Duodenal mucosa (tissue), 2 donors: ENCODE results near the gene CASTOR2.
"Not testable (repeated sequence)": the region's sequence is repeated elsewhere in the genome, so short reads cannot be mapped to it uniquely, and the experiment has no call there.

ENCODE experiments used
- H3K27ac ChIP-seq: one replicate; pipeline ENCODE4 v1.7.0; 2013; ENCODE audit warnings: low read depth, low read length
- H3K27me3 ChIP-seq, 2 donors: one replicate each; pipeline ENCODE4 v1.7.0; 2013; ENCODE audit warnings: low read length in 2 of 2, control low read depth in 1 of 2; ENCODE audit not compliant: insufficient read depth in 2 of 2, control insufficient read depth in 1 of 2
- H3K36me3 ChIP-seq, 2 donors: one replicate each; pipeline ENCODE4 v1.7.0; 2013; ENCODE audit warnings: low read length in 2 of 2, control low read depth in 1 of 2; ENCODE audit not compliant: insufficient read depth in 2 of 2, control insufficient read depth in 1 of 2
- H3K4me1 ChIP-seq, 2 donors: one replicate each; pipeline ENCODE4 v1.7.0; 2013; ENCODE audit warnings: low read length in 2 of 2, control low read depth in 1 of 2; ENCODE audit not compliant: insufficient read depth in 2 of 2, control insufficient read depth in 1 of 2
- H3K4me3 ChIP-seq, 2 donors: one replicate each; pipeline ENCODE4 v1.7.0; 2013; ENCODE audit warnings: low read length in 2 of 2, low read depth in 1 of 2
- H3K9ac ChIP-seq, 2 donors: one replicate each; pipeline ENCODE4 v1.7.0; 2013; ENCODE audit warnings: low read length in 2 of 2, low read depth in 1 of 2
- H3K9me3 ChIP-seq, 2 donors: one replicate each; pipeline ENCODE4 v1.7.0; 2013; ENCODE audit warnings: low read length in 2 of 2, control low read depth in 1 of 2; ENCODE audit not compliant: control insufficient read depth in 1 of 2

Gene CASTOR2

DNA sequence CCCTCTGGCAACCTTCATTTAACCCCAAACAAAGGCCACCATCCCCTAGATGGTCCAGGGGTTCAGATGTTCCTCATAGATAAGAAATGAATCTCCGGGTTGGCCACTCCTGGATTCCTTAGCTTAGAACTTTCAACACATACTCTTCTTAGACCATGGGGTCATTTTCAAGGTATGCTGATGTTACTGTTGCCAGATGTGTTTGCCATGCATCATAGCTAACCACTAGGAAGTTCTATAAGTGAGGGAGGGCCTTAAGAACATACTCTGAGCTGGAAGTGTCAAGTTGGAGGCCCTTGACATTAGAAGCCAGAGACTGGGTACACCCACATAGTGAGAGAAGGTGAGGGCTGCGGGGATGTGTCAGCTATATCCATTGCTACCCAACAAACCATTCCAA lies 6.2 kb upstream of the CASTOR2 start:
- H3K27me3 ChIP-seq, H3K4me1 ChIP-seq, H3K4me3 ChIP-seq, H3K9me3 ChIP-seq, H3K9ac ChIP-seq, H3K27ac ChIP-seq, H3K36me3 ChIP-seq: not testable (repeated sequence)

DNA sequence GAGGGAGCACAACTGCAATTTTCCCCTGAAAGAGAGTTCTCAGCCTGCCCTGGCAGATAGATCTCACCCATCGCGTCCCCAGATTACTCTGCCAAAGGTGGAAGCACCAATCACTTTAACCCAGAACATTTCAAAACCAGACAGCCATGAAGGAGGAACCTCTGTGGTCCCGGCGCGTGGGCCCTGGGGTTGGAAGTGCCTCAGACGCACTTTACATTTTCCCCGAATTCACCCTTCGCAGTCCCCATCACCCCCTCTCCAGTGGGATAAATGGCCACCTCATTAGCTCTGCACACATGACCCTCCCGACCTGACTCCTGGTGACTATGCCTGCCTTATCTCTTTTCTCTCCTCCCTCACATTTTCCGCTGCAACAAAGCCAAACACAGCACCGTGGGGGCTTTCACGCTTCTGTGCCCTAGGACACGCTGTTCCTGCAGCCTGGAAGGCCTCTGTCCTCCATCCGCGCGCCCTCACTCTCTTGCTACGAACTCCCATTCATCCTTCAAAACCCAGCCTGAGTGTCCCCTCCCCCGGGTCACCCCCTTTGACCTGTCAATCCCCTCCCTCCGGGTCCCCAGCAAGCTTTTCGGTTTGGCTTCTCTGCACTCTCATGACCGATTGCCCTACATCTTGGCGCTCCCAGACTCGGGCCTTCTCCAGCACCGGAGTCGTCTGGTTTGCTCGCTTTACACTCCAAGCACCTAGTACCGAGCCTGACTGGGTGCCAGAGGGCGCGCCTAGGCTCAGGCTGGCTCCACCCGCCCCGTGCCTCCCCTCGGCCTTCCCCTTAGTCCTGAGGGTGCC lies 598 bp upstream of the CASTOR2 start:
- H3K27ac ChIP-seq, H3K9ac ChIP-seq, H3K36me3 ChIP-seq, H3K4me1 ChIP-seq, H3K27me3 ChIP-seq, H3K4me3 ChIP-seq, H3K9me3 ChIP-seq: not testable (repeated sequence)

DNA sequence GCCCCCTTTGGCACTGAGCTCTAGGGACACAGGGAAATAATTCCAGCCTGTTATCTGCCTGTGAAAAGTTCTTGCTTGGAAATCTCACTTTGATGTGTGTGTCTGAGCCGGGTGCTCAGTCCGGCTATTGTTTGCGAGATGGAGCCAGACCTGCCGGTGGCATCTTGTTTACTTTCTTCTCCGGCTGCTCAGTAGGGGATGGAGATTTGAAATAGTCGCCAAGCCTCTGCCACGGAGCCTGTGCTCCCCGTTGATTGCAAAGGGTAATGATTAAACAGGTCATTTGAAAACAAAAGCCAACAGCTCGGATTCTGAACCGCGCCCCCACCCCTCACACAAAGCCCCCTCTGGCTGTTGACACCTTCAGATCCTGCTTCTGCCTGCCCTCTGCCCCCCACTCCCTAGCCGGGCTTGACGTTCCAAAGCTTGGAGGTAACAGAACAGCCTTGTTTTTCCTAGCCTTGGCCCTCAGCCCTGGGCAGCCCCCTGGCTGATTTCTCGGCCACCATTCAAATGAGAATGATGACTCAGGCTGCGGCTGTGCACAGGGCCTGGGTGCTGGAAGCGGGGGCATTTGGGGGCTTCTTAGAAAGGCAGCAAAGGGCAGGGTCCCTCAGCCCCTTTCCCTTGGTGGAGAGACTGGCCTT lies 1.8 kb downstream of the CASTOR2 start:
- H3K4me1 ChIP-seq, H3K36me3 ChIP-seq, H3K27ac ChIP-seq, H3K9ac ChIP-seq, H3K27me3 ChIP-seq, H3K4me3 ChIP-seq, H3K9me3 ChIP-seq: not testable (repeated sequence)

DNA sequence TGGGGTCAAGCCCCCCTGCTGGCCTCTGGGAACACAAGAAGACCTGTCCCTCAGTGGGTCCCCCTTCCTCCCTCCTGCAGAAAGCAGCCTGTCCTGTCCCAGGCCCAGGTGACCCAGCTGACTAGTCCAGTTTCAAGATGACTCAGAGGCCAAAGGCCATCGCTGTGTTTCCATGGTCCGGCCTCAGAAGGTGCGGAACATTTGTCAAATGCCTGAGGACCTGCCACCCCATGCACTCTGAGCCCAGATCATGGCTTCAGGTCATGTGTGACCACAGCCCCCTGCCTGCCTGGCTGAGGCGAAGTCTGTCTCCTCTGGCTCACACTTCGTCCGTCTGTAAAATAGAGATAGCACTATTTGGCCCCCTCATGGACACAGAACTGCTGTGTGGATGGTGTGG lies 2.4 kb downstream of the CASTOR2 start:
- not testable (repeated sequence) for H3K4me1 ChIP-seq, H3K9ac ChIP-seq, H3K27ac ChIP-seq, H3K36me3 ChIP-seq, H3K27me3 ChIP-seq, H3K9me3 ChIP-seq, H3K4me3 ChIP-seq

DNA sequence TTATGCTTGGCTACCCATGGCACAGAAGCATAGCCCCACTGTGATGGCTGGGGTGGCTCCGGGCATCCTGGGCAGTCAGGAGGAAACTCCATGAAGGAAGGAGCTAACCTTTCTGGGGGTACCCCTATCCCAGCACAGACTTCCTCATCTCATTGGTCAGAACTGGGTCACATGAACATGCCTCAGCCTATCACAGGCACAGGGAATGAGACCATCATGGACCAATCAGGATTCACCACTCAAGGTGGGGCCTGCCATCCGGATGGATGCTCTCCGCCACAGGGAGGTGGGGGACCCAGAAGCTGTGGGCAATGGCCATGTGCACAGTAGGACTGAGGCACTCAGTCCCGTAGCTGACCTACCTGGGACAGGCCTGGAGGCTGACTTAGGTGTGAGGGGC lies 6.9 kb downstream of the CASTOR2 start:
- not testable (repeated sequence) for H3K36me3 ChIP-seq, H3K27ac ChIP-seq, H3K4me3 ChIP-seq, H3K4me1 ChIP-seq, H3K9ac ChIP-seq, H3K27me3 ChIP-seq, H3K9me3 ChIP-seq

DNA sequence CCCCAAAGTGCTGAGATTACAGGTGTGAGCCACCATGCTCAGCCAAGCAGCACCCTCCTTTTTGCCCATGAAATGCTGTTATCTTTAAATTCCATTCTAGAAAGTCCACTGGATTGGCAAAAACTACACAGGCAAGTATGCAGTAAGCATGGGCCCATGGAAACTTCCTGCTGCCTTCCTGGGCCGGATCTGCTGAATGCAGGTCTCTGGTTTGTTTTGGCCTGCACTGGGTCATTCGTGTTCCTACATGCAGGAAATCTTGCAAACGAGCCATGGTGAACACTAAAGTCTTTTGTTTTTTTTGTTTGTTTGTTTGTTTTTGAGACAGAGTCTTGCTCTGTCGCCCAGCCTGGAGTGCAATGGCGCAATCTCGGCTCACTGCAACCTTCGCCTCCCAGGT lies 7.9 kb downstream of the CASTOR2 start:
- not testable (repeated sequence) for H3K9ac ChIP-seq, H3K27ac ChIP-seq, H3K4me1 ChIP-seq, H3K36me3 ChIP-seq, H3K27me3 ChIP-seq, H3K9me3 ChIP-seq, H3K4me3 ChIP-seq

DNA sequence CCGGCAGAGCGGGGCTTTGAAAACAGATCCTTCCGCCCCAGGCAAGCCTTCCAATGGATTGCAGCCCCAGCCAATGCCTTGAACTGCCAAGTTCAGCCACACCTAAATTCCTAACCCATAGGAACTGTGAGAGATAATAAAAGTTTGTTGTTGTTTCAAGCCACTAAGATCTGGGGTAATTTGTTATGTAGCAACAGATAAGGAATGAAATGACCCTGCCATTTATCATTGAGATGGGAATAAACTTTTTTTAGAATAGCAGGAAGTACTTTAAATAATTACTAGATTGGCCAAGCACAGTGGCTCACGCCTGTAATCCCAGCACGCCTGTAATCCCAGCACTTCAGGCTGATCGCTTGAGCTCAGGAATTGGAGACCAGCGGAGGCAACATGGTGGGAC lies 11.5 kb downstream of the CASTOR2 start:
- not testable (repeated sequence) for H3K4me1 ChIP-seq, H3K4me3 ChIP-seq, H3K9ac ChIP-seq, H3K9me3 ChIP-seq, H3K27me3 ChIP-seq, H3K36me3 ChIP-seq, H3K27ac ChIP-seq

DNA sequence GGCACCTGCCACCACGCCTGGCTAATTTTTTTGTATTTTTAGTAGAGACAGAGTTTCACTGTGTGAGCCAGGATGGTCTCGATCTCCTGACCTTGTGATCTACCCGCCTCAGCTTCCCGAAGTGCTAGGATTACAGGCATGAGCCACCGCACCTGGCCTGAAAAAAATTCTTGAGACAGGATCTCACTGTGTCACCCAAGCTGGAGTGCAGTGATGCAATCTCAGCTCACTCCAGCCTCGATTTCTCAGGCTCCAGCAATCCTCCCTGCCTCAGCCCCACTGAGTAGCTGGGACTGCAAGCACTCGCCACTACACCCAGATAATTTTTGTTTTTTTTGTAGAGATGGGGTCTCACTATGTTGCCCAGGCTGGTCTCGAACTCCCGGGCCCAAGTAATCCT lies 13.0 kb downstream of the CASTOR2 start:
- H3K9ac ChIP-seq, H3K9me3 ChIP-seq, H3K36me3 ChIP-seq, H3K4me3 ChIP-seq, H3K27ac ChIP-seq, H3K27me3 ChIP-seq, H3K4me1 ChIP-seq: not testable (repeated sequence)

DNA sequence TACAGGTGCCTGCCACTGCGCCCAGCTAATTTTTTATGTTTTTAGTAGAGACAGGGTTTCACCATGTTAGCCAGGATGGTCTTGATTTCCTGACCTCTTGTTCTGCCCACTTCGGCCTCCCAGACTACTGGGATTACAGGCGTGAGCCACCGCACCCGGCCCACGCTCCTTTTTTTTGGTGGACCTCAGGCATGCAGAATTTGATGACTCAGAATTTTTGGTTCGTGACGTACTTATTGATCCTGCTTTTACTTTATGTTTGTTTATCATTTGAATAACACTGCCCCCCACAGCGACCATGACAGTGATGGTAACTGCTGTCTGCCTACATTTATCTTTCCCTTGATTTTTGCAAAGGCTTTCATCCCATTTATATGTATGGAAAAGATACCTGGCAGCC lies 23.9 kb downstream of the CASTOR2 start:
- H3K4me3 ChIP-seq, H3K27me3 ChIP-seq, H3K9ac ChIP-seq, H3K36me3 ChIP-seq, H3K4me1 ChIP-seq, H3K27ac ChIP-seq, H3K9me3 ChIP-seq: not testable (repeated sequence)

DNA sequence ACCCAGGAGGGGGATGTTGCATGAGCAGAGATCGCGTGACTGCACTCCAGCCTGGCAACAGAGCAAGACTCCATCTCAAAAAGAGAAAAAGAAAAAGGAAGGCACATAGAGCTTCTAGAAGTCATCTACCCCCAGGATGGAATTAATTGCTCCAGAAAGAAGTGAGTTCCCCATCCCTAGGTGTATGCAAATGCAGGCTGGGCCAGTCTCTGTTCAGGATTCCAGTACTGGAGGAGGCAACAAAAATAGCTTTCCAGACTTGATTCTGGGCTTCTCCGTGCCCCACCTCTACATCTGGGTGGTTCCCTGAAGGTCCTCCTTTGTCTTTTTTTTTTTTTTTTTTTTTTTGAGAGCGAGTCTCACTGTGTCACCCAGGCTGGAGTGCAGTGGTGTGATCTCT lies 28.6 kb downstream of the CASTOR2 start:
- Histone ChIP-seq H3K9ac (no peak overlapping the region), H3K4me3 (no peak overlapping the region), H3K27me3 (no peaks in the 10 kb centered on the region), H3K36me3 (no peaks in the 10 kb centered on the region), H3K27ac (no peak overlapping the region), H3K4me1 (no peaks in the 10 kb centered on the region), H3K9me3 (no peaks in the 10 kb centered on the region)
